ENCODE measurements around the gene LHFPL2. TPM values are rescaled to one million over a fixed set of nuclear protein-coding genes. Genes with fewer than 3 reads are reported as not detected.

The LHFPL2 gene
- total and polyA plus RNA-seq, 9 of the 15 experiments (the other 6 are each of a cell fraction or from before 2014, with no cell fraction given): 1.0 to 6.6 (median 4.6) TPM

GRCh38 chr5:78636682-78637081 is 11.9 kb downstream of the LHFPL2 start:
- no peak for FAIRE-seq

DNA sequence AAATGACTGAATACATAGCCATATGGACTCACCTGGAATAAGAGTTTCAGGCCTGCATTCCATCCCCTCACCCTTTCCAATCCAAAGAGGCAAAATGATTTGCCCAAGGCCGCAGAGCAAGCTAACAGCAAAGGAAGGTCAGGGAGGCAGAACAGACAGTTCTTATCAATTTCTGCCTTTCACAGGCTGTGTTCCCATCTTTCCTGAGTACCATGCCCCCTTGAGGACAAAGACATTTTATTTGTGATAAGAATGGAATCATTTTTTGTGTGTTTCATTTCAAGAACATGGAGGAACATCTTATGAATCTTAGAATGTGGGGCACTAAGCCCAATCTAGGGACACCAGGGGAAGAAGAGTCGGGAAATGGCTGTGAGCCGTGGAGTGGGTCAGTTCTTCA is 13.9 kb downstream of the LHFPL2 start:
- no peaks in the 10 kb centered on the region for H3K79me2 ChIP-seq (ENCODE audit: control insufficient read depth, insufficient read depth, low read length)
- FAIRE-seq (peak; percentile 74), DNase-seq (ENCODE audit: extremely low read depth in 1 of 4, low spot score in 3 of 4) (peak; percentile 26 to 45 (median 35)), ATAC-seq (peak; percentile 68)
- peak overlapping the region; percentile 14; the same call in 1 of the 2 replicates for H2AFZ ChIP-seq (ENCODE audit: low read depth, low read length)
- peak overlapping the region in 1 of 2 experiments; percentile 59; a peak in 1 of 4 replicates for H3K9ac ChIP-seq (ENCODE audit: insufficient read depth in 1 of 2, low read depth in 2 of 2, low read length in 2 of 2)
- H3K27ac ChIP-seq (ENCODE audit: extremely low read depth, low read depth, low read length): no peak overlapping the region
- no peaks in the 10 kb centered on the region; the same call in 2 of the 3 replicates for H3K36me3 ChIP-seq (ENCODE audit: control insufficient read depth, insufficient read depth, low read length)
- 45% methylated on average over 3 of the region's 3 CpGs for WGBS (ENCODE audit: insufficient coverage, low coverage, missing lambda C conversion rate)
- H3K4me1 ChIP-seq (replicated peaks in 1 of 2; ENCODE audit: control insufficient read depth in 2 of 2, insufficient read depth in 2 of 2, low read length in 2 of 2): peaks cover 0 to 6% of the 10 kb centered on the region in 2 experiments; a peak in 3 of 5 replicates
- BruUV-seq (replicated peaks): no TSS peak
- no peaks in the 10 kb centered on the region for H4K20me1 ChIP-seq (replicated peaks; ENCODE audit: control insufficient read depth, insufficient read depth, low read length)
- POLR2A ChIA-PET: interaction anchor here (0.8 to 1.0 kb wide), 3 partner anchors 14 to 144 kb away, joined by 3 read pairs; partner anchors contain the start of gene LHFPL2
- in situ Hi-C loops (cut with MboI) (loop anchor here (10.0 kb wide), 1 partner anchor 170 kb away; no protein-coding TSS in a partner anchor), intact Hi-C loops (cut with micrococcal nuclease) (loop anchor here (10.0 kb wide), 1 partner anchor 330 kb away; no protein-coding TSS in a partner anchor)
- peaks cover 5% of the 10 kb centered on the region for H3K9me3 ChIP-seq (replicated peaks; ENCODE audit: control insufficient read depth, insufficient read depth, low read depth, low read length)
- no peak overlapping the region for H3K4me2 ChIP-seq (ENCODE audit: insufficient read depth, low read length)
- H3K9me1 ChIP-seq (ENCODE audit: control insufficient read depth, insufficient read depth, low read length): no peaks in the 10 kb centered on the region
- CTCF ChIA-PET (ENCODE audit: low intra/inter-chr PET ratio): no interaction called here
- H3K27me3 ChIP-seq (ENCODE audit: control insufficient read depth in 2 of 2, insufficient read depth in 2 of 2, low read length in 2 of 2): no peaks in the 10 kb centered on the region
- no peak overlapping the region for H3K4me3 ChIP-seq
- TF ChIP-seq MCM5 (IDR thresholded peaks at IDR 0.05; ENCODE audit: low read depth): no peak
- TF ChIP-seq PHTF2 (CRISPR knock-in tag; IDR thresholded peaks at IDR 0.05): no peak
- no peak for TF ChIP-seq ZBTB9 (CRISPR knock-in tag; IDR thresholded peaks at IDR 0.05)
- TF ChIP-seq TCF3 (CRISPR knock-in tag; IDR thresholded peaks at IDR 0.05): peak; percentile 28
- TF ChIP-seq, protein P1, sequence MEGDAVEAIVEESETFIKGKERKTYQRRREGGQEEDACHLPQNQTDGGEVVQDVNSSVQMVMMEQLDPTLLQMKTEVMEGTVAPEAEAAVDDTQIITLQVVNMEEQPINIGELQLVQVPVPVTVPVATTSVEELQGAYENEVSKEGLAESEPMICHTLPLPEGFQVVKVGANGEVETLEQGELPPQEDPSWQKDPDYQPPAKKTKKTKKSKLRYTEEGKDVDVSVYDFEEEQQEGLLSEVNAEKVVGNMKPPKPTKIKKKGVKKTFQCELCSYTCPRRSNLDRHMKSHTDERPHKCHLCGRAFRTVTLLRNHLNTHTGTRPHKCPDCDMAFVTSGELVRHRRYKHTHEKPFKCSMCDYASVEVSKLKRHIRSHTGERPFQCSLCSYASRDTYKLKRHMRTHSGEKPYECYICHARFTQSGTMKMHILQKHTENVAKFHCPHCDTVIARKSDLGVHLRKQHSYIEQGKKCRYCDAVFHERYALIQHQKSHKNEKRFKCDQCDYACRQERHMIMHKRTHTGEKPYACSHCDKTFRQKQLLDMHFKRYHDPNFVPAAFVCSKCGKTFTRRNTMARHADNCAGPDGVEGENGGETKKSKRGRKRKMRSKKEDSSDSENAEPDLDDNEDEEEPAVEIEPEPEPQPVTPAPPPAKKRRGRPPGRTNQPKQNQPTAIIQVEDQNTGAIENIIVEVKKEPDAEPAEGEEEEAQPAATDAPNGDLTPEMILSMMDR (IDR thresholded peaks at IDR 0.05 in 2 of 3, conservative IDR thresholded peaks at IDR 0.05 in 1 of 3; ENCODE audit: insufficient read depth in 2 of 3, low read depth in 1 of 3, low read length in 3 of 3): peak; percentile 34 to 56 (median 45); a peak in 5 of 6 replicates
- no peak for TF ChIP-seq PHF8 (IDR thresholded peaks at IDR 0.05; ENCODE audit: borderline replicate concordance, low read length)
- TF ChIP-seq MCM7 (IDR thresholded peaks at IDR 0.05): no peak

More at GRCh38 chr5:78636682-78637081, 11.9 kb downstream of the LHFPL2 start:
- Histone ChIP-seq H3K36me3 (ENCODE audit: control insufficient read depth, insufficient read depth, low read length) (no peaks in the 10 kb centered on the region; the same call in 2 of the 3 replicates), H3K79me2 (ENCODE audit: control insufficient read depth, insufficient read depth, low read length) (no peaks in the 10 kb centered on the region), H2AFZ (ENCODE audit: low read depth, low read length) (no peak overlapping the region), H4K20me1 (replicated peaks; ENCODE audit: control insufficient read depth, insufficient read depth, low read length) (no peaks in the 10 kb centered on the region), H3K4me2 (ENCODE audit: insufficient read depth, low read length) (no peak overlapping the region), H3K4me3 (no peak overlapping the region), H3K9me3 (replicated peaks; ENCODE audit: control insufficient read depth, insufficient read depth, low read depth, low read length) (peaks cover 5% of the 10 kb centered on the region), H3K4me1 (replicated peaks in 1 of 2; ENCODE audit: control insufficient read depth in 2 of 2, insufficient read depth in 2 of 2, low read length in 2 of 2) (peaks cover 0 to 6% of the 10 kb centered on the region in 2 experiments; a peak in 3 of 5 replicates), H3K27ac (ENCODE audit: extremely low read depth, low read depth, low read length) (no peak overlapping the region), H3K9me1 (ENCODE audit: control insufficient read depth, insufficient read depth, low read length) (no peaks in the 10 kb centered on the region), H3K27me3 (ENCODE audit: control insufficient read depth in 2 of 2, insufficient read depth in 2 of 2, low read length in 2 of 2) (no peaks in the 10 kb centered on the region), H3K9ac (ENCODE audit: insufficient read depth in 1 of 2, low read depth in 2 of 2, low read length in 2 of 2) (no peak overlapping the region)
- CTCF ChIA-PET (ENCODE audit: low intra/inter-chr PET ratio): no interaction called here
- intact Hi-C loops (cut with micrococcal nuclease): loop anchor here (10.0 kb wide), 1 partner anchor 328 kb away; no protein-coding TSS in a partner anchor
- POLR2A ChIA-PET: interaction anchor here (0.9 to 1.7 kb wide), 4 partner anchors 10 to 22 kb away, joined by 3 to 11 read pairs (median 4); partner anchors contain the start of gene LHFPL2
- DNase-seq (ENCODE audit: extremely low read depth in 1 of 4, low spot score in 3 of 4): no peak
- 65% methylated on average over 1 of the region's 1 CpG for WGBS (ENCODE audit: insufficient coverage, low coverage, missing lambda C conversion rate)
- ATAC-seq: no peak
- in situ Hi-C loops (cut with MboI): loop anchor here (10.0 kb wide), 1 partner anchor 172 kb away; no protein-coding TSS in a partner anchor
- BruUV-seq (replicated peaks): no TSS peak
- no peak for TF ChIP-seq ZNF75A (CRISPR knock-in tag; IDR thresholded peaks at IDR 0.05)

Data from K562 (cell line).